NT2/D1 (cell line): Measurements from ENCODE around the gene PRR11.

ENCODE experiments used
- SUZ12 ChIP-seq: IDR thresholded peaks from 2 replicates; pipeline ENCODE4 v1.6.1; 2011; ENCODE audit not compliant: insufficient read length, insufficient read depth; ENCODE audit errors: extremely low read depth
- YY1 ChIP-seq: IDR thresholded peaks from 2 replicates; pipeline ENCODE4 v1.6.1; 2011; ENCODE audit not compliant: insufficient read length, insufficient read depth
- ZNF274 ChIP-seq: IDR thresholded peaks from 2 replicates; pipeline ENCODE4 v1.6.1; 2011; ENCODE audit warnings: mild to moderate bottlenecking, low read depth, low read length

- TF ChIP-seq ZNF274 = no peak
- TF ChIP-seq YY1 = no peak
- no peak for TF ChIP-seq SUZ12
Observed at GRCh38 chr17:59190806-59191205, 35.3 kb downstream of the PRR11 start.
